ENCODE data around the gene MOB3A. TPM values are rescaled to one million over a fixed set of nuclear protein-coding genes. Genes with fewer than 3 reads are reported as not detected.
A peak's percentile ranks its signal among the peaks of the same experiment; 100 is the strongest.

The MOB3A gene
- total and polyA plus RNA-seq, 2 of the 8 experiments (the other 6 are each of a cell fraction or from before 2014, with no cell fraction given) = 9.2 to 9.6 TPM

DNA sequence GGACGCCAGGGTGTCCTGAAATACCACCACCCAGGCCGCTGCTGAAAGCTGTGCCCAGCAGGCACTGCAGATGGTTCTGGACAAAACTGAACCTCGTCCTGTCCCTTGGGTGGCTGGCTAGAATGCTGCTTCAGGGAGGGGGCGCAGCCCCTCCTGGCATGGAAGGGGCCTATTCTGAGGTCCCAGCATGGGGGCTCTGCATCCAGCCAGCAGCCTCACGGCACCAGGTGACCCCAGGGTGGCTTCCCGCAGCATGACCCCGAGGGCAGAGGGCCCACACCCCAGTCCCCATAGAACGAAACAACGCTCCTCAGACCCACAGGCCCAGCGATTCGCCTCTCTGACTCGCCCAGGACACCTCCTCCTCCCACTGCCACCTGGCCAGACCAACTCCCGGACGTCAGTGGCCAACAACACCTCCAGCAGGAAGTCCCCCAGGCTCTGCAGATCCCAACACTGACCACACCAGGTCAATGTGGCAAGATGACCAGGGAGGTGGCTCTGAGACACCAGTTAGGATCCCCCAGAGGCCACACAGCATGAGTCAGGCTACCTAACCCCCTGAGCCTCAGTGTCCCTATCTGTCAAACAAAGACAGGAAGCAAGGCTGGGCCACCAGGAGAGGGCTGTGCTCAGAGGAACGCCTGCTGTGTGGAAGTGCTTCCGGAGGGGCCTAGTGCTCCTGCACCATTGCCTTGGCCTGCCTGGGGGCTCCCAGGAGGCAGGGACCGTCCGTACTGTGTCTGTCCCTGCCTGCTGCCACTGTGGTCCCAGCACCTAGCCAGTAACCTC, 51.2 kb downstream of the MOB3A start:
- H3K4me3 ChIP-seq (ENCODE audit: extremely low read depth in 1 of 4, insufficient read depth in 2 of 4, low read depth in 3 of 4, low read length in 4 of 4) = no peak overlapping the region
- no peak overlapping the region for H3K18ac ChIP-seq (ENCODE audit: extremely low read depth, low read length)
- H2AFZ ChIP-seq (ENCODE audit: low read length) = no peak overlapping the region
- H3K79me1 ChIP-seq (ENCODE audit: low read depth, low read length) = peaks cover 22% of the 10 kb centered on the region
- H3K36me3 ChIP-seq (ENCODE audit: control insufficient read depth in 2 of 4, insufficient read depth in 4 of 4, low read length in 3 of 4) = peaks cover 7 to 32% (median 20%) of the 10 kb centered on the region in 4 experiments
- H4K8ac ChIP-seq (ENCODE audit: extremely low read depth, insufficient read depth, low read length) = peak overlapping the region; percentile 62; the same call in 1 of the 2 replicates
- H2AK5ac ChIP-seq (ENCODE audit: low read depth, low read length) = no peak overlapping the region
- H3K14ac ChIP-seq (ENCODE audit: insufficient read length) = no peak overlapping the region
- no peak overlapping the region for H3K23ac ChIP-seq (ENCODE audit: insufficient read length)
- DNase-seq (ENCODE audit: low read depth in 1 of 2, low spot score in 2 of 2) (no peak), FAIRE-seq (no peak)
- H2BK12ac ChIP-seq (ENCODE audit: low read depth, low read length) = no peak overlapping the region
- H3K56ac ChIP-seq (replicated peaks; ENCODE audit: insufficient read length, low read depth, low read length) = no peak overlapping the region
- no peaks in the 10 kb centered on the region; the same call in 1 of the 2 replicates for H3K23me2 ChIP-seq (ENCODE audit: low read depth, low read length)
- WGBS, 2 experiments (ENCODE audit: extremely low coverage in 1 of 2, insufficient coverage in 1 of 2, insufficient read length in 1 of 2, insufficient replicate concordance in 2 of 2, low coverage in 1 of 2, low lambda C conversion rate in 2 of 2, missing lambda C conversion rate in 1 of 2) = 92% methylated on average over 18 of the region's 18 CpGs; no CpG with 5 or more reads in 1 of the 2 experiments
- ChIA-PET CTCF (ENCODE audit: partially characterized antibody) (interaction anchor here (0.9 to 2.7 kb wide), 4 partner anchors 10 to 55 kb away, joined by 3 to 13 read pairs (median 4); no protein-coding TSS in a partner anchor), POLR2A (ENCODE audit: partially characterized antibody) (interaction anchor here (22.2 to 27.5 kb wide), 2 partner anchors 6 to 13 kb away, joined by 524 read pairs; partner anchors contain the start of gene MKNK2)
- H3K27me3 ChIP-seq (replicated peaks in 1 of 4; ENCODE audit: control insufficient read depth in 3 of 4, extremely low read depth in 1 of 4, insufficient read depth in 3 of 4, low read length in 3 of 4) = no peaks in the 10 kb centered on the region
- no peak overlapping the region for H4K91ac ChIP-seq (replicated peaks; ENCODE audit: insufficient read length, low read length)
- no peak overlapping the region for H2BK20ac ChIP-seq (ENCODE audit: low read length)
- H3K4me1 ChIP-seq (replicated peaks in 1 of 4; ENCODE audit: control insufficient read depth in 3 of 4, insufficient read depth in 4 of 4, low read length in 3 of 4) = peaks cover 0 to 27% (median 21%) of the 10 kb centered on the region in 4 experiments; a peak in 5 of 7 replicates
- no peak overlapping the region for H2BK120ac ChIP-seq (replicated peaks; ENCODE audit: low read depth, low read length)
- H4K20me1 ChIP-seq (replicated peaks in 1 of 2; ENCODE audit: control insufficient read depth in 1 of 2, insufficient read depth in 2 of 2, low read length in 2 of 2) = peaks cover 24 to 52% of the 10 kb centered on the region in 2 experiments
- no peak overlapping the region for H2BK15ac ChIP-seq (ENCODE audit: low read length)
- peaks cover 6 to 25% of the 10 kb centered on the region in 2 experiments; a peak in 2 of 4 replicates for H3K79me2 ChIP-seq (ENCODE audit: control insufficient read depth in 1 of 2, insufficient read depth in 2 of 2, low read length in 2 of 2)
- no peak overlapping the region for H3K4me2 ChIP-seq (ENCODE audit: insufficient read depth in 1 of 2, low read depth in 2 of 2, low read length in 2 of 2)
- no peak overlapping the region for H3K9ac ChIP-seq (replicated peaks in 1 of 4; ENCODE audit: extremely low read depth in 1 of 4, low read depth in 3 of 4, low read length in 3 of 4)
- no peaks in the 10 kb centered on the region for H3K9me3 ChIP-seq (ENCODE audit: insufficient read depth in 2 of 2, low read depth in 1 of 2, low read length in 1 of 2)
- H4K5ac ChIP-seq (ENCODE audit: insufficient read length, low read depth, low read length) = no peak overlapping the region
- no peak overlapping the region; the same call in 1 of the 2 replicates for H3K27ac ChIP-seq (ENCODE audit: low read depth, low read length)
- no peak overlapping the region; the same call in 1 of the 2 replicates for H2BK5ac ChIP-seq (ENCODE audit: low read depth, low read length)
- no peak overlapping the region for H3K4ac ChIP-seq (replicated peaks; ENCODE audit: insufficient read length, low read depth, low read length)
- no peak for TF ChIP-seq CBX5 (IDR thresholded peaks at IDR 0.05; ENCODE audit: low read depth, low read length)
- no peak for TF ChIP-seq SP1 (IDR thresholded peaks at IDR 0.05; ENCODE audit: low read depth, low read length)
- TF ChIP-seq KDM1A (IDR thresholded peaks at IDR 0.05; ENCODE audit: borderline replicate concordance, low read length) = no peak
- TF ChIP-seq SP2 (IDR thresholded peaks at IDR 0.05; ENCODE audit: low read length) = no peak
- no peak for TF ChIP-seq SIX5 (IDR thresholded peaks at IDR 0.05; ENCODE audit: low read depth, low read length)
- TF ChIP-seq, protein P1, sequence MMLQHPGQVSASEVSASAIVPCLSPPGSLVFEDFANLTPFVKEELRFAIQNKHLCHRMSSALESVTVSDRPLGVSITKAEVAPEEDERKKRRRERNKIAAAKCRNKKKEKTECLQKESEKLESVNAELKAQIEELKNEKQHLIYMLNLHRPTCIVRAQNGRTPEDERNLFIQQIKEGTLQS (IDR thresholded peaks at IDR 0.05; ENCODE audit: insufficient read depth, low read depth, low read length) = no peak
- TF ChIP-seq EZH2 (IDR thresholded peaks at IDR 0.05; ENCODE audit: low read depth, low read length, severe bottlenecking) = no peak
- TF ChIP-seq TBP (IDR thresholded peaks at IDR 0.05; ENCODE audit: low read depth, low read length) = no peak
- no peak for TF ChIP-seq KDM4A (IDR thresholded peaks at IDR 0.05; ENCODE audit: low read depth, low read length, severe bottlenecking)

All from H1 (cell line).